Neural cell (in vitro differentiated cells): Measurements from ENCODE around the gene CRAT. TPM values are rescaled to one million over a fixed set of nuclear protein-coding genes. Genes with fewer than 3 reads are reported as not detected.

ENCODE experiments used
- H2AFZ ChIP-seq: fragments of 200-600, 300-800 bp; sonication (generic), shearing (Covaris generic); 2 replicates; pipeline ENCODE4 v1.6.0; 2014; ENCODE audit warnings: low read depth, mild to moderate bottlenecking, antibody characterized with exemption, low read length, moderate library complexity
- H3F3A ChIP-seq: fragments of 200-600 bp; shearing (Covaris generic); 2 replicates; pipeline ENCODE4 v1.6.1; 2016; ENCODE audit warnings: mild to moderate bottlenecking, moderate library complexity, mixed read lengths, antibody characterized with exemption, low read length; ENCODE audit not compliant: insufficient read depth, poor library complexity, severe bottlenecking
- H3K27ac ChIP-seq: fragments of 200-600, 300-800 bp; sonication (generic), shearing (Covaris generic); 2 replicates; pipeline ENCODE4 v1.5.1; 2014; ENCODE audit warnings: mild to moderate bottlenecking, low read length, moderate library complexity
- H3K27me3 ChIP-seq: fragments of 300-800, 200-600 bp; sonication (generic), shearing (Covaris generic); 2 replicates; pipeline ENCODE4 v1.6.0; 2014; ENCODE audit warnings: mild to moderate bottlenecking, low read depth, low read length, moderate library complexity; ENCODE audit not compliant: insufficient read depth
- H3K36me3 ChIP-seq: fragments of 300-800, 200-600 bp; sonication (generic), shearing (Covaris generic); 2 replicates; pipeline ENCODE4 v1.5.1; 2014; ENCODE audit warnings: mild to moderate bottlenecking, antibody characterized with exemption, low read length, moderate library complexity; ENCODE audit not compliant: insufficient read depth
- H3K4me2 ChIP-seq: fragments of 300-800, 200-600 bp; sonication (generic), shearing (Covaris generic); 2 replicates; pipeline ENCODE4 v1.6.0; 2014; ENCODE audit warnings: mild to moderate bottlenecking, low read length
- H3K4me3 ChIP-seq: fragments of 300-800, 200-600 bp; sonication (generic), shearing (Covaris generic); 2 replicates; pipeline ENCODE4 v1.5.1; 2014; ENCODE audit warnings: mild to moderate bottlenecking, low read length, moderate library complexity
- H3K79me2 ChIP-seq: fragments of 200-600 bp; shearing (Covaris generic); replicated peaks from 2 replicates; pipeline ENCODE4 v1.6.0; 2014; ENCODE audit warnings: mild to moderate bottlenecking, low read length, moderate library complexity; ENCODE audit not compliant: insufficient read depth
- H3K9ac ChIP-seq: fragments of 300-800, 200-600 bp; sonication (generic), shearing (Covaris generic); 2 replicates; pipeline ENCODE4 v1.6.1; 2016; ENCODE audit warnings: mild to moderate bottlenecking, low read length, mixed read lengths
- H3K9me2 ChIP-seq: fragments of 200-600 bp; shearing (Covaris generic); 2 replicates; pipeline ENCODE4 v1.6.1; 2016; ENCODE audit warnings: mild to moderate bottlenecking, low read length, mixed read lengths; ENCODE audit not compliant: insufficient read depth
- H3K9me3 ChIP-seq: fragments of 200-600, 300-800 bp; sonication (generic), shearing (Covaris generic); 2 replicates; pipeline ENCODE4 v1.6.1; 2016; ENCODE audit warnings: mild to moderate bottlenecking, mixed run types, low read length, moderate library complexity, mixed read lengths
- H4K20me1 ChIP-seq: fragments of 200-600 bp; shearing (Covaris generic); 2 replicates; pipeline ENCODE4 v1.6.1; 2016; ENCODE audit warnings: mild to moderate bottlenecking, mixed run types; ENCODE audit not compliant: insufficient read depth
- EP300 ChIP-seq: fragments of 450-650 bp; conservative IDR thresholded peaks from 2 replicates; pipeline ENCODE4 v1.6.1; 2014; ENCODE audit warnings: antibody characterized with exemption, mild to moderate bottlenecking, moderate library complexity; ENCODE audit not compliant: poor library complexity, severe bottlenecking
- EZH2 ChIP-seq: fragments of 200-600, 300-800 bp; shearing (Covaris generic), sonication (generic); IDR thresholded peaks from 2 replicates; pipeline ENCODE4 v1.6.1; 2014; ENCODE audit warnings: antibody characterized with exemption, low read length, borderline replicate concordance, mild to moderate bottlenecking; ENCODE audit not compliant: insufficient read depth, poor library complexity, severe bottlenecking
- MXI1 ChIP-seq: fragments of 450-650 bp; conservative IDR thresholded peaks from 2 replicates; pipeline ENCODE4 v1.6.1; 2014; ENCODE audit warnings: antibody characterized with exemption, mild to moderate bottlenecking; ENCODE audit not compliant: poor library complexity, severe bottlenecking
- POLR2AphosphoS5 ChIP-seq: IDR thresholded peaks from 2 replicates; pipeline ENCODE4 v1.6.1; 2012
- RAD21 ChIP-seq: fragments of 450-650 bp; conservative IDR thresholded peaks from 2 replicates; pipeline ENCODE4 v1.6.1; 2014; ENCODE audit warnings: antibody characterized with exemption, mild to moderate bottlenecking, moderate library complexity
- SMC3 ChIP-seq: fragments of 450-650 bp; conservative IDR thresholded peaks from 2 replicates; pipeline ENCODE4 v1.6.1; 2014; ENCODE audit warnings: antibody characterized with exemption, mild to moderate bottlenecking, moderate library complexity; ENCODE audit not compliant: poor library complexity
- TAF1 ChIP-seq: IDR thresholded peaks from 2 replicates; pipeline ENCODE4 v1.6.1; 2012; ENCODE audit warnings: low read depth
- polyA plus RNA-seq: library from polyadenylated mRNA; depleted of rRNA; stranded (reverse); fragments of >200 nt; gene quantifications from 2 replicates; pipeline ENCODE4 v1.2.3, GENCODE V29; 2014
- TF ChIP-seq, protein P1 (sequence below): fragments of 450-650 bp; IDR thresholded peaks from 2 replicates; pipeline ENCODE4 v1.5.1; 2014; ENCODE audit warnings: antibody characterized with exemption, mild to moderate bottlenecking, moderate library complexity; ENCODE audit not compliant: poor library complexity, severe bottlenecking
- TF ChIP-seq, protein P2 (sequence below): IDR thresholded peaks from 2 replicates; pipeline ENCODE4 v1.6.1; 2012; ENCODE audit warnings: borderline replicate concordance

Gene CRAT
- polyA plus RNA-seq, 1 donor from 2014 or later = 14.3 TPM

DNA sequence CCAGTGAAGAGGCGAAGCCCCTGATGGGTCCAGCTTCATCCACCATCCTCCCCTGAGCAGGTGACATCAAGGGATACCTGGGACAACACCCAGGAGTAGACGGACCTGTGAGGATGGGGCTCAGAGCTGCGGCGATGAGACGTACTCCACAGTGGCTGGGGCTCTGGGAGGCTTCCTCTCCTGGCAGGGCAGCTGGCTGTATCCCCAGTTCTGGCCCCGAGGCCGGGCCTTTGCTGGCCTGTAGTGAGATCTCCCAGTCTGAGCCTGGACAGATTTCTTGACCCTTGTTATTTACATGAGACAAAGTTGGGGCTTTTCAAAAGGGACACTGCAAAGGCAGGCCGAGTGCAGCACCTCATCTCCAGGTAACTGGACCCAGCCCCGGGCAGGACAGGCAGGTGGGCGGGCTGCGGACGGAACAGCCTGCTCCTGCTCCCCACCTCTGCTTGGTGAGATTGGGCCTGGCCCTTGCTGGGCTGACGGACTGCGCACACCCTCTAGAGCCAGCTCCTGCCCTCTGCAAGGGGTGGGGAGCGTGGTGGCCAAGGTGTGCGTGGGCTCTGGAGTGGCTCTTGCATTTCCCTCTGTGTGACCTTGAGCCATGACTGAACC lies 44.4 kb upstream of the CRAT start:
- H3K36me3 ChIP-seq = no peaks in the 10 kb centered on the region
- no peaks in the 10 kb centered on the region for H3K27me3 ChIP-seq
- TF ChIP-seq RAD21 (no peak), SMC3 (no peak), MXI1 (no peak), TAF1 (no peak), EP300 (no peak), POLR2AphosphoS5 (no peak)
- TF ChIP-seq, protein P1, sequence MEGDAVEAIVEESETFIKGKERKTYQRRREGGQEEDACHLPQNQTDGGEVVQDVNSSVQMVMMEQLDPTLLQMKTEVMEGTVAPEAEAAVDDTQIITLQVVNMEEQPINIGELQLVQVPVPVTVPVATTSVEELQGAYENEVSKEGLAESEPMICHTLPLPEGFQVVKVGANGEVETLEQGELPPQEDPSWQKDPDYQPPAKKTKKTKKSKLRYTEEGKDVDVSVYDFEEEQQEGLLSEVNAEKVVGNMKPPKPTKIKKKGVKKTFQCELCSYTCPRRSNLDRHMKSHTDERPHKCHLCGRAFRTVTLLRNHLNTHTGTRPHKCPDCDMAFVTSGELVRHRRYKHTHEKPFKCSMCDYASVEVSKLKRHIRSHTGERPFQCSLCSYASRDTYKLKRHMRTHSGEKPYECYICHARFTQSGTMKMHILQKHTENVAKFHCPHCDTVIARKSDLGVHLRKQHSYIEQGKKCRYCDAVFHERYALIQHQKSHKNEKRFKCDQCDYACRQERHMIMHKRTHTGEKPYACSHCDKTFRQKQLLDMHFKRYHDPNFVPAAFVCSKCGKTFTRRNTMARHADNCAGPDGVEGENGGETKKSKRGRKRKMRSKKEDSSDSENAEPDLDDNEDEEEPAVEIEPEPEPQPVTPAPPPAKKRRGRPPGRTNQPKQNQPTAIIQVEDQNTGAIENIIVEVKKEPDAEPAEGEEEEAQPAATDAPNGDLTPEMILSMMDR = no peak
- TF ChIP-seq, protein P2, sequence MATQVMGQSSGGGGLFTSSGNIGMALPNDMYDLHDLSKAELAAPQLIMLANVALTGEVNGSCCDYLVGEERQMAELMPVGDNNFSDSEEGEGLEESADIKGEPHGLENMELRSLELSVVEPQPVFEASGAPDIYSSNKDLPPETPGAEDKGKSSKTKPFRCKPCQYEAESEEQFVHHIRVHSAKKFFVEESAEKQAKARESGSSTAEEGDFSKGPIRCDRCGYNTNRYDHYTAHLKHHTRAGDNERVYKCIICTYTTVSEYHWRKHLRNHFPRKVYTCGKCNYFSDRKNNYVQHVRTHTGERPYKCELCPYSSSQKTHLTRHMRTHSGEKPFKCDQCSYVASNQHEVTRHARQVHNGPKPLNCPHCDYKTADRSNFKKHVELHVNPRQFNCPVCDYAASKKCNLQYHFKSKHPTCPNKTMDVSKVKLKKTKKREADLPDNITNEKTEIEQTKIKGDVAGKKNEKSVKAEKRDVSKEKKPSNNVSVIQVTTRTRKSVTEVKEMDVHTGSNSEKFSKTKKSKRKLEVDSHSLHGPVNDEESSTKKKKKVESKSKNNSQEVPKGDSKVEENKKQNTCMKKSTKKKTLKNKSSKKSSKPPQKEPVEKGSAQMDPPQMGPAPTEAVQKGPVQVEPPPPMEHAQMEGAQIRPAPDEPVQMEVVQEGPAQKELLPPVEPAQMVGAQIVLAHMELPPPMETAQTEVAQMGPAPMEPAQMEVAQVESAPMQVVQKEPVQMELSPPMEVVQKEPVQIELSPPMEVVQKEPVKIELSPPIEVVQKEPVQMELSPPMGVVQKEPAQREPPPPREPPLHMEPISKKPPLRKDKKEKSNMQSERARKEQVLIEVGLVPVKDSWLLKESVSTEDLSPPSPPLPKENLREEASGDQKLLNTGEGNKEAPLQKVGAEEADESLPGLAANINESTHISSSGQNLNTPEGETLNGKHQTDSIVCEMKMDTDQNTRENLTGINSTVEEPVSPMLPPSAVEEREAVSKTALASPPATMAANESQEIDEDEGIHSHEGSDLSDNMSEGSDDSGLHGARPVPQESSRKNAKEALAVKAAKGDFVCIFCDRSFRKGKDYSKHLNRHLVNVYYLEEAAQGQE = no peak

DNA sequence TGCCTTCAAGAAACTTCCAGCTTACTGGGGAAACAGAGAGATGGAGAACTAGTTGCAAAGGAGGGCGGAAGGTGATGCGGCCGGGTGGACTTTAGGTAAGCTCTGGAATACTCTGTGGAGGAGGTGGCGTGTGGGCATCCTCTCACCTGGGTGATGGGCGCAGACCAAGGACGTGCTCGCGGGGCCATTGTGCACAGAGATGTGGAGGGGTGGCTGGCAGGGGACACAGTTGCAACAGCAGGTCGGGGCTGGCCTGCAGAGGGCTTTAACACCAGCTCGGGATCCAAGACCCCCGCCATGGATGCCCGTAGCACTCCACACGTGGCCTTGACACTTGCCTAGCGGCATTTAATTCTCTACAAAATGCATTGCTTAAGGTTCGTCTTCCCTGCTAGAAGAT lies 40.9 kb upstream of the CRAT start:
- Histone ChIP-seq H3K36me3 (no peaks in the 10 kb centered on the region), H3K4me2 (no peak overlapping the region), H3K9me3 (no peaks in the 10 kb centered on the region), H3K27me3 (no peaks in the 10 kb centered on the region), H3K27ac (no peak overlapping the region), H2AFZ (no peak overlapping the region), H3K9me2 (no peaks in the 10 kb centered on the region), H3K79me2 (no peaks in the 10 kb centered on the region), H3F3A (no peaks in the 10 kb centered on the region), H4K20me1 (no peaks in the 10 kb centered on the region), H3K9ac (no peak overlapping the region), H3K4me3 (no peak overlapping the region)
- TF ChIP-seq, protein P1 = no peak
- no peak for TF ChIP-seq SMC3
- no peak for TF ChIP-seq EZH2
- TF ChIP-seq, protein P2 = no peak
- no peak for TF ChIP-seq MXI1
- no peak for TF ChIP-seq TAF1
- TF ChIP-seq EP300 = no peak

More for the DNA sequence above, 44.4 kb upstream of the CRAT start:
- H3K9me3 ChIP-seq = no peaks in the 10 kb centered on the region
- no peak overlapping the region for H2AFZ ChIP-seq
- H3K4me2 ChIP-seq = no peak overlapping the region
- H3K9ac ChIP-seq = no peak overlapping the region
- no peak overlapping the region for H3K4me3 ChIP-seq
- H3K9me2 ChIP-seq = no peaks in the 10 kb centered on the region
- no peak overlapping the region for H3K27ac ChIP-seq
- no peaks in the 10 kb centered on the region for H3K79me2 ChIP-seq
- H4K20me1 ChIP-seq = no peaks in the 10 kb centered on the region
- H3F3A ChIP-seq = no peaks in the 10 kb centered on the region
